Thyroid gland (tissue), 4 donors: ENCODE measurements around the gene RAD9A.

Source experiments
- POLR2A ChIP-seq, 2 donors: fragments of 450-650 bp; IDR thresholded peaks; one replicate each; pipeline ENCODE4 v1.6.1; 2017; ENCODE audit warnings: antibody characterized with exemption in 2 of 2, mild to moderate bottlenecking in 2 of 2, moderate library complexity in 1 of 2
- TF ChIP-seq, protein P1 (sequence below), 6 experiments: fragments of 200-600 bp in 3 of 6; fragments of 450-650 bp in 3 of 6; sonication (generic) in 3 of 6; IDR thresholded peaks; one replicate each; pipeline ENCODE4 v1.5.1; 2016 to 2019; ENCODE audit warnings: antibody characterized with exemption in 6 of 6, mild to moderate bottlenecking in 2 of 6, inconsistent platforms in 1 of 6, moderate library complexity in 1 of 6

DNA sequence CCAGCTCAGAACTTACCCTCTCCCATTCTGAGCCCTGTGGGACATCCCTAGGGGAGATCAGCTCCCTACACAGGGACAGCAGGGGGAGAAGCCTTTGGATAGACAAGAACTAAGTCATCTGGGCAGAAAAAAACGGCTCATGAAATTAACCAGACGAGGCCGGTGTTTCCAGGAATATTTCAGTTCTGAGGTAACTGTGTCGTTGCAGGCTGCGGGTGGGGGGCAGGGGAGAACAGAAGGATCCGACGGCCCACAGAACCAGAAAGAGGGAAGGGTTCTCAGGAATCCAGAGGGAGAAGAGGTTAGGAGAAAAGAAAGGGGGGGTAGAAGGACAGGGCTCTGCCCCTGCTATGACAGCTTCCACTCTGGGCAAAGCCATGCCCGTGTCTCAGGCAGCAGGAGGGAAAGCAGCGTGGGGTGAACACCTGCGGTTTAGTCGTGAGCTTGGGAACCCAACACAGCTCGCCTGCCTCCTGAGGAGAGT is 21.9 kb upstream of the RAD9A start:
- TF ChIP-seq, protein P1, sequence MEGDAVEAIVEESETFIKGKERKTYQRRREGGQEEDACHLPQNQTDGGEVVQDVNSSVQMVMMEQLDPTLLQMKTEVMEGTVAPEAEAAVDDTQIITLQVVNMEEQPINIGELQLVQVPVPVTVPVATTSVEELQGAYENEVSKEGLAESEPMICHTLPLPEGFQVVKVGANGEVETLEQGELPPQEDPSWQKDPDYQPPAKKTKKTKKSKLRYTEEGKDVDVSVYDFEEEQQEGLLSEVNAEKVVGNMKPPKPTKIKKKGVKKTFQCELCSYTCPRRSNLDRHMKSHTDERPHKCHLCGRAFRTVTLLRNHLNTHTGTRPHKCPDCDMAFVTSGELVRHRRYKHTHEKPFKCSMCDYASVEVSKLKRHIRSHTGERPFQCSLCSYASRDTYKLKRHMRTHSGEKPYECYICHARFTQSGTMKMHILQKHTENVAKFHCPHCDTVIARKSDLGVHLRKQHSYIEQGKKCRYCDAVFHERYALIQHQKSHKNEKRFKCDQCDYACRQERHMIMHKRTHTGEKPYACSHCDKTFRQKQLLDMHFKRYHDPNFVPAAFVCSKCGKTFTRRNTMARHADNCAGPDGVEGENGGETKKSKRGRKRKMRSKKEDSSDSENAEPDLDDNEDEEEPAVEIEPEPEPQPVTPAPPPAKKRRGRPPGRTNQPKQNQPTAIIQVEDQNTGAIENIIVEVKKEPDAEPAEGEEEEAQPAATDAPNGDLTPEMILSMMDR (IDR thresholded peaks at IDR 0.05): no peak
- peak in 1 of 2 donors; percentile 12 for TF ChIP-seq POLR2A (IDR thresholded peaks at IDR 0.05)
